DOHH2 (cell line): ENCODE measurements around the gene TFF1.

ENCODE experiments used
- H3F3A ChIP-seq: fragments of 200-600 bp; sonication (generic), shearing (Covaris generic); 2 replicates; pipeline ENCODE4 v1.6.0; 2016; ENCODE audit warnings: antibody characterized with exemption, mild to moderate bottlenecking; ENCODE audit not compliant: control insufficient read depth, insufficient read depth
- H3K27ac ChIP-seq: fragments of 200-600 bp; sonication (generic); 2 replicates; pipeline ENCODE4 v1.5.1; 2014; ENCODE audit warnings: low read depth, mild to moderate bottlenecking, low read length, moderate library complexity
- H3K27me3 ChIP-seq: fragments of 200-600 bp; sonication (generic); 2 replicates; pipeline ENCODE4 v1.6.1; 2014; ENCODE audit warnings: mild to moderate bottlenecking, low read length, mixed read lengths; ENCODE audit not compliant: control insufficient read depth
- H3K36me3 ChIP-seq: fragments of 200-600 bp; sonication (generic); 2 replicates; pipeline ENCODE4 v1.6.1; 2014; ENCODE audit warnings: mild to moderate bottlenecking, low read length, moderate library complexity, mixed read lengths; ENCODE audit not compliant: control insufficient read depth
- H3K4me1 ChIP-seq: fragments of 200-600 bp; sonication (generic); 2 replicates; pipeline ENCODE4 v1.6.1; 2014; ENCODE audit warnings: mild to moderate bottlenecking, low read length, mixed read lengths; ENCODE audit not compliant: control insufficient read depth
- H3K4me2 ChIP-seq: fragments of 200-600 bp; sonication (generic); 2 replicates; pipeline ENCODE4 v1.6.0; 2014; ENCODE audit warnings: mild to moderate bottlenecking, low read length, moderate library complexity
- H3K4me3 ChIP-seq: fragments of 200-600 bp; sonication (generic); 2 replicates; pipeline ENCODE4 v1.5.1; 2014; ENCODE audit warnings: mild to moderate bottlenecking, low read length, mixed read lengths
- H3K79me2 ChIP-seq: fragments of 200-600 bp; sonication (generic); 2 replicates; pipeline ENCODE4 v1.6.1; 2014; ENCODE audit warnings: mild to moderate bottlenecking, low read length, mixed read lengths; ENCODE audit not compliant: control insufficient read depth
- H3K9me2 ChIP-seq: fragments of 200-600 bp; sonication (generic); replicated peaks from 2 replicates; pipeline ENCODE4 v1.6.1; 2014; ENCODE audit warnings: mild to moderate bottlenecking, low read length, mixed read lengths; ENCODE audit not compliant: control insufficient read depth
- H3K9me3 ChIP-seq: fragments of 200-600 bp; sonication (generic); 2 replicates; pipeline ENCODE4 v1.6.1; 2014; ENCODE audit warnings: antibody characterized with exemption, low read length, mixed read lengths; ENCODE audit not compliant: control insufficient read depth, insufficient read depth
- H4K20me1 ChIP-seq: fragments of 200-600 bp; sonication (generic); 2 replicates; pipeline ENCODE4 v1.6.0; 2014; ENCODE audit warnings: low read depth, mild to moderate bottlenecking, antibody characterized with exemption, low read length, moderate library complexity; ENCODE audit not compliant: control insufficient read depth, insufficient read depth
- CTCF ChIP-seq: fragments of 200-600 bp; sonication (generic); IDR thresholded peaks from one replicate; pipeline ENCODE4 v1.5.1; 2014; ENCODE audit warnings: antibody characterized with exemption, mild to moderate bottlenecking, low read depth, low read length; ENCODE audit not compliant: poor library complexity, severe bottlenecking
- EZH2phosphoT487 ChIP-seq: fragments of 200-600 bp; sonication (generic); IDR thresholded peaks from 2 replicates; pipeline ENCODE4 v1.6.1; 2017; ENCODE audit warnings: borderline replicate concordance, mild to moderate bottlenecking, antibody characterized with exemption, low read length, moderate library complexity, mixed read lengths

Gene TFF1

DNA sequence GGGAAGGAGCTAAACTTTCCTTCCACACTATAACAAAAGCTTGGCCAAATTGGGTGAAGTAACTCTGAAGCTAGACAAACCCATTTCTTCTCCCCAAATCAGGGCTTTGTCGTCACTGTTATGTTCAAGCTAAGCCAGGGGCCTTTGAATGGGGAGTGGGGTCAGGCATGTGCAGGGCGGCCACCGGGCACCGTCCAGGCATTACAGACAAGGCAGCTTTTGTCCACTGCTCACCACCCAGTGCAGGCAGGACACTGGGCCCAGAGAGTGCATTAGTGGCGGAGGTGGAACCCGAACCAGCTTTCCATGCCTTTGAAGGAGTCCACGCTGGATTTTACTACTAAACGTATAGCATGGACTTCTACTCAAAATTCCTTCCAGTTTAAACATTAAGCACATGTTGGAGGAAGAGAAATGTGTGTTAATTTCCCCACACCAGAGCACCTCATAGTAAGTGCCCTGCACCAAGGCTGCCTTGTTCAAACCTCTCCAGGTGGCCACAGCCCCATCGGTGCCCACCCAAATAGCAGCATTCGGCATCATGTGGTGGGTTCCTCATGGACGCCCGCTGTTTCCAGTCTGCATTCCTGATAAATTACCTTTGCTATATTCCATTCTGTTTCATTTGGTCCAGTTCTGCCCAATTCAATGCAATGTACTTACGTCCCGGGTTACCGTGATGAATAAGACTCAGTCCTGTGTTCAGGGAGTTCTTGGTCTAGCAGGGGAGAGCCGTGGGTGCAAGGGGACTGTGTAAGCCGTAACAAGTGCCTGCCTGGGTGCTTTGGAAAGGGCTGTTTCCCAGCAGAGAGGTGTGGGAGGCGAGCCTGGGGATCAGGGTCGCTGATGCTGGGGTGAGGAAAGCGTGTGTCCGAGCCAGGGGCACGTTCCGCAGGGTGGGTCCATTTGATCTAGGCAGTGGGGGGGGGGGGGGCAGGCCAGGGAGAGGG is 39.0 kb upstream of the TFF1 start:
- no peak overlapping the region for H3K4me3 ChIP-seq
- no peaks in the 10 kb centered on the region for H3K9me2 ChIP-seq
- peaks cover 6% of the 10 kb centered on the region for H3K9me3 ChIP-seq
- H3K27me3 ChIP-seq: peaks cover 9% of the 10 kb centered on the region; the same call in 1 of the 2 replicates
- H4K20me1 ChIP-seq: no peaks in the 10 kb centered on the region
- H3K4me2 ChIP-seq: no peak overlapping the region
- no peaks in the 10 kb centered on the region for H3K79me2 ChIP-seq
- H3K27ac ChIP-seq: no peak overlapping the region
- peaks cover 17% of the 10 kb centered on the region for H3K4me1 ChIP-seq
- TF ChIP-seq EZH2phosphoT487 (no peak), CTCF (no peak)
- no peaks in the 10 kb centered on the region for H3K36me3 ChIP-seq
- H3F3A ChIP-seq: no peaks in the 10 kb centered on the region

- Histone ChIP-seq H3F3A (no peaks in the 10 kb centered on the region), H3K27me3 (peaks cover 9% of the 10 kb centered on the region; the same call in 1 of the 2 replicates), H3K4me2 (no peak overlapping the region), H4K20me1 (no peaks in the 10 kb centered on the region), H3K27ac (no peak overlapping the region), H3K36me3 (no peaks in the 10 kb centered on the region), H3K4me3 (no peak overlapping the region), H3K4me1 (peaks cover 19% of the 10 kb centered on the region), H3K79me2 (no peaks in the 10 kb centered on the region), H3K9me2 (no peaks in the 10 kb centered on the region), H3K9me3 (peaks cover 6% of the 10 kb centered on the region)
- TF ChIP-seq EZH2phosphoT487 (no peak), CTCF (no peak)
These were observed 38.2 kb upstream of the TFF1 start for GRCh38 chr21:42404539-42404938.

- Histone ChIP-seq H3K4me2 (no peak within 1 kb of the TSS), H3K4me1 (peaks cover 19% of the 10 kb centered on the region), H3K27me3 (peaks cover 9% of the 10 kb centered on the region; the same call in 1 of the 2 replicates), H3K79me2 (no peaks in the 10 kb centered on the region), H3K27ac (no peak within 1 kb of the TSS), H3K36me3 (no peaks in the 10 kb centered on the region), H3K9me3 (peaks cover 6% of the 10 kb centered on the region), H3K4me3 (no peak within 1 kb of the TSS), H4K20me1 (no peaks in the 10 kb centered on the region), H3F3A (no peaks in the 10 kb centered on the region), H3K9me2 (no peaks in the 10 kb centered on the region)
- TF ChIP-seq CTCF: no peak
- no peak for TF ChIP-seq EZH2phosphoT487
These were observed 37.4 kb upstream of the TFF1 start, which contains the start of gene UBASH3A for GRCh38 chr21:42403611-42404231. UBASH3A (plus strand) TSS chr21:42403902; CDS start chr21:42403946, 44 bp downstream.
